SU-DHL-6 (cell line): ENCODE measurements around the gene INF2.

Source experiments
- H2AFZ ChIP-seq: fragments of 200-600 bp; sonication (generic); 2 replicates; pipeline ENCODE4 v1.6.1; 2014; ENCODE audit warnings: low read depth, mild to moderate bottlenecking, moderate library complexity, mixed read lengths, antibody characterized with exemption, low read length; ENCODE audit not compliant: severe bottlenecking
- H3F3A ChIP-seq: fragments of 200-600 bp; shearing (Covaris generic); 2 replicates; pipeline ENCODE4 v1.6.0; 2016; ENCODE audit warnings: antibody characterized with exemption, mild to moderate bottlenecking; ENCODE audit not compliant: insufficient read depth
- H3K27ac ChIP-seq: fragments of 200-600 bp; sonication (generic); 2 replicates; pipeline ENCODE4 v1.5.1; 2016; ENCODE audit warnings: low read depth, mild to moderate bottlenecking, low read length, moderate library complexity, mixed read lengths
- H3K27me3 ChIP-seq: fragments of 200-600 bp; sonication (generic), shearing (Covaris generic); 2 replicates; pipeline ENCODE4 v1.6.0; 2014; ENCODE audit warnings: mild to moderate bottlenecking, low read length
- H3K36me3 ChIP-seq: fragments of 200-600 bp; sonication (generic); 2 replicates; pipeline ENCODE4 v1.6.1; 2014; ENCODE audit warnings: mild to moderate bottlenecking, low read length, mixed read lengths
- H3K4me2 ChIP-seq: fragments of 300-600, 200-600 bp; shearing (Covaris generic), sonication (generic); 2 replicates; pipeline ENCODE4 v1.6.0; 2014; ENCODE audit warnings: low read length, low read depth, mild to moderate bottlenecking; ENCODE audit not compliant: poor library complexity, severe bottlenecking
- H3K4me3 ChIP-seq: fragments of 200-600 bp; sonication (generic); 2 replicates; pipeline ENCODE4 v1.5.1; 2014; ENCODE audit warnings: antibody characterized with exemption, low read length, mild to moderate bottlenecking, mixed read lengths; ENCODE audit not compliant: insufficient read depth, poor library complexity, severe bottlenecking
- H3K79me2 ChIP-seq: fragments of 200-600 bp; sonication (generic); 2 replicates; pipeline ENCODE4 v1.6.1; 2014; ENCODE audit warnings: mild to moderate bottlenecking, low read length, moderate library complexity; ENCODE audit not compliant: insufficient read depth
- H3K9ac ChIP-seq: fragments of 200-600 bp; sonication (generic); 2 replicates; pipeline ENCODE4 v1.7.0; 2014; ENCODE audit warnings: mild to moderate bottlenecking, low read length
- H3K9me2 ChIP-seq: fragments of 200-600 bp; sonication (generic); replicated peaks from 2 replicates; pipeline ENCODE4 v1.6.1; 2014; ENCODE audit warnings: low read length; ENCODE audit not compliant: insufficient read depth
- H3K9me3 ChIP-seq: fragments of 200-600 bp; sonication (generic); 2 replicates; pipeline ENCODE4 v1.6.1; 2014; ENCODE audit warnings: low read length, mixed read lengths; ENCODE audit not compliant: insufficient read depth
- H4K20me1 ChIP-seq: fragments of 200-600 bp; sonication (generic); 2 replicates; pipeline ENCODE4 v1.6.1; 2014; ENCODE audit warnings: low read depth, mild to moderate bottlenecking, antibody characterized with exemption, low read length, moderate library complexity, mixed read lengths
- EZH2phosphoT487 ChIP-seq: fragments of 200-600 bp; sonication (generic), shearing (Covaris generic); conservative IDR thresholded peaks from 2 replicates; pipeline ENCODE4 v1.6.1; 2018; ENCODE audit warnings: mild to moderate bottlenecking, antibody characterized with exemption, low read length, moderate library complexity, mixed read lengths
- TF ChIP-seq, protein P1 (sequence below): fragments of 200-600 bp; sonication (generic); IDR thresholded peaks from one replicate; pipeline ENCODE4 v1.5.1; 2017; ENCODE audit warnings: antibody characterized with exemption, mild to moderate bottlenecking, low read length, moderate library complexity; ENCODE audit not compliant: insufficient read depth, poor library complexity, severe bottlenecking

The INF2 gene

DNA sequence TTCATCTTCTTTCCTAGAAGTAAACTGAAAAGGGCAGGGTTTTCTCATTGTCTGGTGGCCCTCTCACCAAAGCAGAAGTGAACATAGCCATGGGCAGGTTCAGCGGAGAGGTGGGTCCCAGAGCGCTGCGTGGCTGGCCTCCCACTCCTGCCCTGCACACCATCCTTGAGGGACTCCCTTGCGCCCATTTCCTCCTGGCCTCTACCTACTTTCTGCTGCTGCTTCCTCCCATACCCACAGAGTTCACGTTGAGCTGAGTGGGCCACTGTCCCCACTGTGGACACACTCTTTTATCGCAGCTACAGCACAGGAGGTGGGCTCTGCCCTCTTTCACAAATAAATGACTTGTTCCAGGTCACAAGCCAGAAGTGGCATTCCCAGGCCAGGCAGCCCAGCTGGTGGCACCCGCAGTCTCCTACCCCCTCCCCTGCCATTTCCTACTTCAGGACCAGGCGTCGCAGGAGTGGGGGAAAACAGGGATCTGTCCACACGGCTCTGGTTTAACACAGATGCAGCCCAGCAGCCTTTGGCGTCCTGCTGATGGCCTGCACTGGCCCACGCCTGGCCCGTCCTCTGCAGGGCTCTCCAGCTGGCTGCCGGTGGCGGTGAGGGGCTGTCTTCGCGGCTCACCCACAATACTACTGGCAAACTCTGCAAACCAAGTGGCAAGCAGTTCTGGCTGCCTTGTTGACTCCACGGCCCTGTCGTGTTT is 68.4 kb downstream of the INF2 start:
- H4K20me1 ChIP-seq, result no peaks in the 10 kb centered on the region; the same call in 1 of the 2 replicates
- H3K27ac ChIP-seq, result no peak overlapping the region
- no peaks in the 10 kb centered on the region for H3K9me3 ChIP-seq
- no peak overlapping the region for H2AFZ ChIP-seq
- H3K9ac ChIP-seq, result no peak overlapping the region
- H3K9me2 ChIP-seq, result no peaks in the 10 kb centered on the region
- H3K4me3 ChIP-seq, result no peak overlapping the region
- no peak overlapping the region for H3K4me2 ChIP-seq
- H3K27me3 ChIP-seq, result no peaks in the 10 kb centered on the region
- peaks cover 32% of the 10 kb centered on the region for H3K79me2 ChIP-seq
- no peak for TF ChIP-seq EZH2phosphoT487
- TF ChIP-seq, protein P1, sequence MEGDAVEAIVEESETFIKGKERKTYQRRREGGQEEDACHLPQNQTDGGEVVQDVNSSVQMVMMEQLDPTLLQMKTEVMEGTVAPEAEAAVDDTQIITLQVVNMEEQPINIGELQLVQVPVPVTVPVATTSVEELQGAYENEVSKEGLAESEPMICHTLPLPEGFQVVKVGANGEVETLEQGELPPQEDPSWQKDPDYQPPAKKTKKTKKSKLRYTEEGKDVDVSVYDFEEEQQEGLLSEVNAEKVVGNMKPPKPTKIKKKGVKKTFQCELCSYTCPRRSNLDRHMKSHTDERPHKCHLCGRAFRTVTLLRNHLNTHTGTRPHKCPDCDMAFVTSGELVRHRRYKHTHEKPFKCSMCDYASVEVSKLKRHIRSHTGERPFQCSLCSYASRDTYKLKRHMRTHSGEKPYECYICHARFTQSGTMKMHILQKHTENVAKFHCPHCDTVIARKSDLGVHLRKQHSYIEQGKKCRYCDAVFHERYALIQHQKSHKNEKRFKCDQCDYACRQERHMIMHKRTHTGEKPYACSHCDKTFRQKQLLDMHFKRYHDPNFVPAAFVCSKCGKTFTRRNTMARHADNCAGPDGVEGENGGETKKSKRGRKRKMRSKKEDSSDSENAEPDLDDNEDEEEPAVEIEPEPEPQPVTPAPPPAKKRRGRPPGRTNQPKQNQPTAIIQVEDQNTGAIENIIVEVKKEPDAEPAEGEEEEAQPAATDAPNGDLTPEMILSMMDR, result no peak
- no peaks in the 10 kb centered on the region for H3K36me3 ChIP-seq
- H3F3A ChIP-seq, result no peaks in the 10 kb centered on the region

DNA sequence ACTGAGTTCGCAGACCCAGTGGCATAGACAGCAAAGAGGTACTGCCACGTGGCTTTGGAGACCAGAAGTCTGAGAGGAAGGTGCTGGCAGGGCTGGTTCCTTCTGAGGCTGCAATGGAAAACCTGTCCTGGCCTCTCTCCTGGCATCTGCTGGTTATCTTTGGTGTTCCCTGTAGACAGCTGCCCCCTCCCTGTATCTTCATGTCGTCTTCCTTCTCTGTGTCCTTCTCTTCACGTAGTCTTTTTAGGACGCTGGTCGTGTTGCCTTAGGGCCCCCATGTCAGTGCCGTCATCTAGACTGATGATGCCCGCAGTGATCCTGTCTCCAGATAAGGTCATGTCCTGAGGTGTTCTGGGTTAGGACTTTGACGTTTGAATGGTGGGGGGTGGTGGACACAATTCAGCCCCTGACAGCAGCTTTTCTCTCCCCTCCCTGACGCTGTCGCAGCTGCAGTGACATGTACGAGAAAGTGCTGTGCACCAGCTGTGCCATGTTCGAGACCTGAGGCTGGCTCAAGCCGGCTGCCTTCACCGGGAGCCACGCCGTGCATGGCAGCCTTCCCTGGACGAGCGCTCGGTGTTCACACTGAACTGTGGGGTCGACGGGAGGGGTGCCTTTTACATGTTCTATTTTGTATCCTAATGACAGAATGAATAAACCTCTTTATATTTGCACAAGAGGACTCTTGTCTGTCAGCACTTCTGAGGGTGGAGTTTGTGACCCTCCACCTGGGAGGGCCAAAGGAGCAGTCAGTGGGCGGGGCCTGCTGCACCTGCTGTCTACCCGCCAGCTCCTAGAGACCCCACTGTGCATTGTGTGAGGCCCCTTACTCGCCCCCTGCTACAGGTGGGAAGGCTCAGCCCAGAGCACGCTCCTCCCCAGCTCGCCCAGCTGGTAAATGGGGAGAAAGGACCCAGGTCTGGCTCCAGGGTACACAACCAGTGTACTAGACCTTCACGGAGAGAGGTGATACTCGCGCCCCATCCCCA is 69.9 kb downstream of the INF2 start:
- TF ChIP-seq, protein P1, result no peak
- TF ChIP-seq EZH2phosphoT487, result no peak
- no peak overlapping the region for H3K9ac ChIP-seq
- H3K9me3 ChIP-seq, result no peaks in the 10 kb centered on the region
- no peak overlapping the region for H3K4me3 ChIP-seq
- no peaks in the 10 kb centered on the region for H3K36me3 ChIP-seq
- H3K79me2 ChIP-seq, result peaks cover 19% of the 10 kb centered on the region
- no peaks in the 10 kb centered on the region for H3K9me2 ChIP-seq
- H4K20me1 ChIP-seq, result no peaks in the 10 kb centered on the region
- H3F3A ChIP-seq, result no peaks in the 10 kb centered on the region
- H3K4me2 ChIP-seq, result no peak overlapping the region
- H3K27me3 ChIP-seq, result no peaks in the 10 kb centered on the region
- H3K27ac ChIP-seq, result no peak overlapping the region
- no peak overlapping the region for H2AFZ ChIP-seq

DNA sequence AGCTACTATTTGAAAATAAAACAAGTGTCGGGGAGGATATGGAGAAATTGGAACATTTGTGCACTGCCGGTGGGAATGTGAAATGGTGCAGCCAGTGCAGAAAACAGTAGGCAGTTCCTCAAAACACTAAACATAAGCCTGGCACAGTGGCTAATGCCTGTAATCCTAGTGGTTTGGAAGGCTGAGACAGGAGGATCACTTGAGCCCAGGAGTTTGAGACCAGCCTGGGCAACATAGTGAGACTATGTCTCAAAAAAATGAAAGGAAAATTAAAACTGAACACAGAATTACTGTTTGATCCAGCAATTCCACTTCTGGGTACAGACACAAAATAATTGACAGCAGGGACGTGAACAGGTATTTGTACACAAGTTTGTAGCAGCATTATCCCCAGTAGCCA is 76.1 kb downstream of the INF2 start:
- no peaks in the 10 kb centered on the region for H3K9me2 ChIP-seq
- H3K4me2 ChIP-seq, result no peak overlapping the region
- TF ChIP-seq EZH2phosphoT487, result no peak
- TF ChIP-seq, protein P1, result no peak
- H3K36me3 ChIP-seq, result no peaks in the 10 kb centered on the region
- H3K27ac ChIP-seq, result no peak overlapping the region
- H3K9ac ChIP-seq, result no peak overlapping the region
- H3F3A ChIP-seq, result no peaks in the 10 kb centered on the region
- no peaks in the 10 kb centered on the region for H3K27me3 ChIP-seq
- H3K9me3 ChIP-seq, result no peaks in the 10 kb centered on the region
- H3K4me3 ChIP-seq, result no peak overlapping the region
- H2AFZ ChIP-seq, result no peak overlapping the region
- no peaks in the 10 kb centered on the region for H3K79me2 ChIP-seq
- H4K20me1 ChIP-seq, result no peaks in the 10 kb centered on the region
